Measurements from ENCODE around the gene ACAP3.

- TF ChIP-seq POLR2AphosphoS5 (IDR thresholded peaks at IDR 0.05; ENCODE audit: insufficient read depth, low read depth, low read length) (no peak), EZH2 (IDR thresholded peaks at IDR 0.05; ENCODE audit: borderline replicate concordance, low read depth, low read length, severe bottlenecking) (no peak), POLR2A (IDR thresholded peaks at IDR 0.05; ENCODE audit: low read depth, low read length) (no peak), CTCF (IDR thresholded peaks at IDR 0.05; ENCODE audit: extremely low read depth in 1 of 2, insufficient read depth in 1 of 2, low read depth in 1 of 2, low read length in 2 of 2) (no peak), MAX (IDR thresholded peaks at IDR 0.05; ENCODE audit: insufficient read depth, insufficient read length) (no peak), JUN (IDR thresholded peaks at IDR 0.05; ENCODE audit: borderline replicate concordance, insufficient read depth, insufficient read length, low read depth) (no peak), GATA2 (IDR thresholded peaks at IDR 0.05; ENCODE audit: insufficient read depth, insufficient read length, low read depth, low read length) (no peak)
These were observed 22.8 kb upstream of the ACAP3 start for GRCh38 chr1:1330366-1331067.

Measured in endothelial cell of umbilical vein (primary cell).